Neural progenitor cell (in vitro differentiated cells): ENCODE results near the gene FAT1.

Experiments
- CTCF ChIP-seq: fragments of 200-600 bp; sonication (generic); IDR thresholded peaks from 2 replicates; pipeline ENCODE4 v1.5.1; 2017; ENCODE audit warnings: antibody characterized with exemption, mild to moderate bottlenecking
- EZH2 ChIP-seq: fragments of 200-600 bp; sonication (generic); IDR thresholded peaks from 2 replicates; pipeline ENCODE4 v1.6.1; 2017; ENCODE audit warnings: antibody characterized with exemption, mild to moderate bottlenecking, moderate library complexity

GRCh38 chr4:186619088-186619487 lies 104.6 kb downstream of the FAT1 start:
- no peak for TF ChIP-seq CTCF
- no peak for TF ChIP-seq EZH2
